ENCODE results near the gene SEC14L1.

SEC14L1 gene

DNA sequence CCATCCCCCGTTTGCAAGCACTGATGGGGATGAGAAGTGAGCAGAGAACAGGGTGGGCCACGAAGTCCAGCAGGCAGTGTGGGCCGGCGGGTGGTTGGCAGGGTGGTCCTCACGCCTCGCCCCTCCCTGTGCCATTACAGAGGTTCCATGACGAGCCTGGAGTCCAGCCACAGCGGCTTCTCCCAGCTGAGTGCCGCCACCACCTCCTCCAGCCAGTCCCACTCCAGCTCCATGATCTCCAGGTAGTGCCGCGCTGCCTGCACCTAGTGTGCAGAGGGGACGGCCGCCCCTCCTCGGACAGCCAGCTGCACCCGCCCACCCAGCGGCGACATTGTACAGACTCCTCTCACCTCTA lies 73.0 kb downstream of the SEC14L1 start:
- DNase-seq (ENCODE audit: low read depth, low spot score), result no peak

DNA sequence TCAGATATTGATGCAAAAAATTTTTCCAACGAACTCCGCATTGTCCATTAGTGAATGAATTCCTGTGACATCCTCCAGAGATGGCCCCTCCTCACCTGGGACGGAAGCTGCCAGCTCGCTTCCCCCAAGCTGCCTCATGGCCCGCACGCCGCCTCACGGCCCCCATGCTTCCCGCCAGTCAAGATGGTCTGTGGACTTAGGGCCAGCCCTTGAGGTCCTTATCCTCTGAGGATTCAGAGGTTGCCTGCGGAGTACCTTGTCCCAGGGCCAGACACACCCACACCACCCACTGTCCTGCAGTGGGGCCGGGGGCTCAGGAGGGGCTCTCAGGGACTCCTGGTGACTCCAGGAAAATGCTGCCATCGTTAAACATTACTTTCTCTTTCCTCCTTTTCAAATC lies 73.6 kb downstream of the SEC14L1 start:
- no peak for DNase-seq (ENCODE audit: low read depth, low spot score)

DNA sequence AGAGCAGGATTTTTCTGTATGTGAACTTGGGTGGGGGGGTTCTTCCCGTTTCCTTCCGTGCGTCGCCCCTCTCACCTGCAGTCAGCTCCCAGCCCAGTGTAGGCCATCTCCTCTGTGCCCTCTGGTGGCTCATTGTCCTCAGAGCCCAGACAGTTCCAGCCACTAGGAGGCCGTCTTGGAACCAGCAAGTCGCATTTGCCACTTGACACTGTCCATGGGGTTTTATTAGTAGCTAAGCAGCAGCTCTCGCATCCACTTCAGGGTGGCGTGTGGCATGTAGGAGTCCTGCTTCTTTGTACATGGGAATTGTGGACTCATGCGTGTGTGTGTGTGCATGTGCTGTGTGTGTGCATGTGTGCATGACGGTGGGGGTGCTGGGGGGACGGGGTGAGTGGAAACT lies 74.0 kb downstream of the SEC14L1 start:
- no peak for DNase-seq (ENCODE audit: low read depth, low spot score)

DNA sequence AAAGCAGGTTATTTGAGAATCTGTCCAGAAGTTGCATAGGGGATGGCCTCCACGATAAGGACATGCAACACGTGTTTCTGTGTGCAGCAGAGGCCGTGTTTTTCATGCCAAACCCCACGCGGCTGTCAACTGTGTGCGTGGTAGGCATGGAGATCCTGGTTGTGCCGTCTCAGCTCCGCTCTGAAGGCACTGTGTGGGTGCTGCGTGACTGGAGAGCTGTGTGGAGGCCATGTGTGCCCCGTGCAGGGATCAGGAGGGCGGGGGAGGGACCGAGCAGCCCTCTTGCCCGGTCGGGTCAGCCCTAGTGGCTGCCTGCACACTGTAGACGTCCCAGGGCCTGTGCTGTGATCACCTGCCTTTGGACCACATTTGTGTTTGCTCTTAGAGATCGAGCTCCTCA lies 74.5 kb downstream of the SEC14L1 start:
- DNase-seq (ENCODE audit: low read depth, low spot score), result no peak

DNA sequence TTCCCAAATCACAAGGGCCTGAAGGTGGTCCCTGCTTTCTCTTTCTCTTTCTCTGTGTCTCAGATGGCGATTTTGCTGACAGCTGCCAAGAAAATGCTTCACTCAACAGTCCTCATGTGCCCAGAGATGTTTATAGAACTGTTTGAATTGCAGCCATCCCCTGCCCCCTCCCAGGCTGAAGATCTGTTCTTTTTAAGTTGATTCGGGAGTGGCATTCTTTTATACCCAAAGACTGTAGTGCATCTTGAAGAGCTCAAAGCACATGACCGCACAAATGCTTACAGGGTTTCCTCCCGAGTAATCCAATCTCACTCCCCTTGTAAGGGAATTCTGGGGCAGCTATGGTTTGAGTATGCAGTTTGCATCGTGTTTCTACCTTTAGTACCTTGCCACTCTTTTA lies 75.7 kb downstream of the SEC14L1 start:
- no peak for DNase-seq (ENCODE audit: low read depth, low spot score)

DNA sequence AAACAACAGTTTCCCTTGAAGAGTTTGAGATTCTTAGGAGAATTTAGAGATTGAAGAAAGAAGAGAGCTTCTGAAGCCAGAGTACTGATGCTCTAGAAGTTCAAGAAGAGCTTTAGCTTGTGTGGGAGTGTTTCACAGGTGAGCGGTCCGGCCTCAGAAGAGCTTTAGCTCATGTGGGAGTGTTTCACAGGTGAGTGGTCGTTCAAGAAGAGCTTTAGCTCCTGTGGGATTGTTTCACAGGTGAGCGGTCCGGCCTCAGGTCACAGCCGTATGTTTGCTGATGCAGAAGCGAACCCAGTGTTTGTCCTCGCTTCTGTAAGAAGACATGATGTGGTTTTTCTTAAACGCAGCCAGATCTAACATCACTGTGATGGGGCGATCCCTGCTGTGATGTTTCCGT lies 76.4 kb downstream of the SEC14L1 start:
- DNase-seq (ENCODE audit: low read depth, low spot score), result no peak

DNA sequence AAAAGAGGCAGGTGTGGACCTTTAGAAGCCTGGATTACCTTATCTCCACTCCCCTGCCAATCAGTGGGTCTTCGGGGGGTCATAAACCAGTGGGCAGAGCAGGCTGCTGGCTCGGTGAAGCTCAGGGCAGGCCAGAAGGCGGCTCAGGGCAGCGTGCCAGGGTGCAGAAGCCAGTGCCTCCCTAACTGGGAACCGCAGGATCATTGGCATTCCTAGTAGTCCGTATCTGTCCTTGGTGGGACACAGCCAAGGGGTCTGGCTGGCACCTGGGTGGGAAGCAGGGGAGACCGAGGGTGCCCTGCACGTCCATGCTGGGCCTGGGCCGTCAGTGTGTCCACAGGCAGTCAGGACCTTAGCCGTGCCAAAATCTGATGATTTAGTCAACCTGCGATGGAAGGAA lies 76.8 kb downstream of the SEC14L1 start:
- no peak for DNase-seq (ENCODE audit: low read depth, low spot score)

DNA sequence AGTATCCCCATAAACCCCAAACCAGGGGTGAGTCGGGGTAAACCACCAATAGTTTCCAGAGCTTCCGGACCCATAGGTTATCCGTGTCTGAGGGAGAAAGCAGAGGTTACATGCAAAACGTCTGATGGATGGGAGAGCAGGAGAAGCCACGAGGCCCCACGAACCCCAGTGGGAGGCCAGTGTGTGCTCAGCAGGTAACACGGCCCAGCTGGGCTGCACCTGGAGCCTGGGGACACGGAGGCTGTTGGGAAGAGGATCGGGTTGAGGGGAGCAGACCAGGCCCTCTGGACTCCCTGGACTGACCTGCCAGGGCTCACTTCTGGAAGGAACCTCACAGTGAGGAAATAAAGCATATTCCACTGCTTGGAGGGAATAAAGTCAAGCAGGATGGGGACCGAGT lies 78.1 kb downstream of the SEC14L1 start:
- no peak for DNase-seq (ENCODE audit: low read depth, low spot score)

DNA sequence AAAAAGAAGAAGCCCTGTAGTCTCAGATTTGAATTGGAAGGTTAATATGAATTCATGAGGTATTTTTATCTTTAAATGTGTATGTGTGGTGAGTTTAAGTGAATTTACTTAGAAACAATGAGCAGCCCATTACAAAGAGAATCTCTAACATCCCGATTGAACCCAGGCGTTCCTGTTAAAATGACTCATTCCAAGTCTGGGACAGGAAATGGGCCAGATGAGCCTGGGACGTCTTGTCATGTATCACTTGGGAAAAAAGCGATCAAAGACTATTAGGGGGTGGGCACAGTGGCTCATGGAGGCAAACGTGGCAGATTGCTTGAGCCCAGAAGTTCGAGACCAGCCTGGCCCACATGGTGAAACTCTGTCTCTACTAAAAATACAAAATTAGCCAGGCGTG lies 81.6 kb downstream of the SEC14L1 start:
- DNase-seq (ENCODE audit: low read depth, low spot score), result no peak

DNA sequence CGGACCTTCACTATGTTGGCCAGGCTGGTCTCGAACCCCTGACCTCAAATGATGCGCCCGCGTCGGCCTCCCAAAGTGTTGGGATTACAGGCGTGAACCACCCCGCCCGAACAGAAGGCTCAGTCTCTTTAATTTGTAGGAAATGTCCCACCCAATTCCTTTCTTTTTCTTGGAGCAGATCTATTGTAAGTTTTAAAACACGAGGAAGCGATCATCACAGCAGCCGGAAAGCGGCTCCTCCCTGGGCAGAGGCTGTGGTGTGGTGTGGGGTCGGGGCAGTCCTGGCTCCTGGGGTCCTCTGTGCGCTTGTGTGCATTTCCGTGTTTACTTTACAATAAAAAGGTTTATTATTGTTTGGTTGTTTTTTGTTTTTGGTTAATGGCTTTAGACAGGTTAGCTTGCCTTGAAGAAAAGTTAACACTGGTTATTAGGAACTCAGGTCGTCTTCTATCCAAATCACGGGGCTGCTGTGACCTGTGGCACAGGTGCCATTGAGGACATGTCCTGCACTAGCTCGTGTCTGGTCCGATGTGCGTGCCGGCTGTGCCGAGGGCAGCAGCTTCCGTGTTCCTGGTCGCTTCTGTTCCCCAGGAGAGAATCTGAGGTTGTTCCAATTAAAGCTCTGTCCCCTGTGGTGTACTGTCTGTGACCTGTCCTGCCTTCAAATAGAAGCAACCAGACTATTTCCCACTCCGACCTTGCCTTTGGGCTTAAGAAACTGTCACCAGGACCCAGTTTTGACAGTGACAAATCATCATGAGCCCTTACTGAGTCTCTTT lies 83.1 kb downstream of the SEC14L1 start:
- DNase-seq (ENCODE audit: low read depth, low spot score), result no peak

DNA sequence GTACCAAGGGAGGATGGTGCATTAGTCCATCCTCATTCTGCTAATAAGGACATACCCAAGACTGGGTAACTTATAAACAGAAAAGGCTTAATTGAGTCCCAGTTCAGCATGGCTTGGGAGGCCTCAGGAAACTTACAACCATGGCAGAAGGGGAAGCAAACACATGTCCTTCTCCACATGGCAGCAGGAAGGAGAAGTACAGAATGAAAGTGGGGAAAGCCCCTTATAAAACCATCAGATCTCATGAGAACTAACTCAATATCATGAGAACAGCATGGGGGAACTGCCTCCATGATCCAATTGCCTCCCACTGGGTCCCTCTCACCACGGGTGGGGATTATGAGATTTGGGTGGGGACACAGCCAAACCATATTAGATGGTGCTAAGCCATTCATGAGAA lies 84.5 kb downstream of the SEC14L1 start:
- DNase-seq (ENCODE audit: low read depth, low spot score), result no peak

DNA sequence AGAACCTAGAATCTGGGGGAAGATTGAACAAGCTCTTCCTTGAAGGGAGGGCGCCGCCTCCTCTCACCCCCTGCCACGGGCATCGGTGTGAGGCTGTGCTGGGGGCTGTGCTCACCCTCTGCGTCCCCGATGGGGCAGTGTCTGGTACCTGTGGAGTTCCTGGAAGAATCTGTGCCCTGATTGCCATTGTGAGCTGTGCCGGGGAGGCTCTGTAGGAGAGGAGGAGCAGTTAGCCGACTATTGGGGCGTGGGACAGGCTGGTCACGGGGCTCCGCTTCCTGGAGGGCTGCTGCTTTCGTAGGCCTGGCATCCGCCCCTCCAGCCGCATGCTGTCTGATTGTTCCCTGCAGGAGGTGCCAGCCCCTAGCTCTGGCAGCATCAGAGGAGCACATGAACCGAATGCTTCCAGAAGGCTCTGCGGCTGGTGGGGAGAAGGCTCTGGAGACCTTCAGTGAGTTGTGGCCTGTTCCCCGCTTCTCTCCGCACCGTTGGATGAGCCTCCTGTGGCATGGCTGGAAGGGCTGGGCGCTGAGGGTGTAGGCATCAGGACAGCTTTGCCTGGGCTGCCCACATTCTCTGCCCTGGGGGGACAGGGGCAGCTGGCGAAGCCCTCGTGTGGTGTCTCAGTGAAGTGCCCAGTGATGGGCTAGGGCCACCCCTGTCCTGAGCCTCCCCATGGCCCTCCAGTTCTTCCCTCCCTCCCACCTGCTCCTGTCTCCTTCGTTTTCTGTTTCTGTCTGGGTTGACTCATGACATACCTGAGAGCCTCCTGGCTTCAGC lies 86.9 kb downstream of the SEC14L1 start:
- no peak for DNase-seq (ENCODE audit: low read depth, low spot score)

DNA sequence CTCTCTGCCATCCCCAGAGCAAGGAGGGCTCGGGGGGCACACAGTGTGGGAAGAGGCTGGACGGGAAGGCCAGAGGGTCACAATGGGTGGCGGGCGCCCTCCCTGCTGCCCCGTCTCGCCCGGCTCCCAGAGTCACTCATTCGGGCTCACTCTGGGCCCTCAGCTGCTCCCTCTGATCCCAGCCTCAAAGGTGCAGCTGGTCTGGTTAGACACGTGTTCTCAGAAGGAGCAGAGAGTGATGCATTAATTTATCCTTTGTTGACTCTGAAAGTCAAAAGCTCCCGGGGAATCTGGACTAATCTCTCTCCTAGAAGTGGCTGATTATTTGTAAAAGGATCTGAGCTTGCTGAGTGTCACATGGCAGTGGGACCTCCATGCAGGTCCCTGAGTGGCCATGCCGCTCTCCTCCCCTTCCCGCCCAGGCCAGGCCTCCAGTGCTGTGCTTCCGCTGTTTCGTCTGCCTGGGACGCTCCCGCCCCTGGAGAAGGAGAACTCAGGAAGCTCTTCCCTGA lies 87.5 kb downstream of the SEC14L1 start:
- DNase-seq (ENCODE audit: low read depth, low spot score), result no peak

DNA sequence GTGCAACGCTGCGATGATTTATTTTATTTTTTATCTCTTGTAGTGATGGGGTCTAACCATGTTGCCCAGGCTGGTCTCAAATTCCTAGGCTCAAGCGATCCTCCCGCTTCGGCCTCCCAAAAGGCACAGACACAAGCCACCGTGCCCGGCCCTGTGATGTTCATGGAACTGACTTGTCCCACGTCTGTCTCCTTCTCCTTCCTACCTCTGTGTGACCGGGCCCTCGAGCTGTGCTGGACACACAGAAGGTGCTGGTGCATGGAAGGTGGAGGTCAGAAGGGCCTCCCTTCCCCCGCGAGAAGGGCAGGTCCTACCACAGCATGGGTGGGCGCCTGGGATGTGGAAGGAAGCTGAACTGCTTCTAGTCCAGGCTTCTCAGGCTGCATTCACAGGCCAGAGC lies 88.0 kb downstream of the SEC14L1 start:
- no peak for DNase-seq (ENCODE audit: low read depth, low spot score)

DNA sequence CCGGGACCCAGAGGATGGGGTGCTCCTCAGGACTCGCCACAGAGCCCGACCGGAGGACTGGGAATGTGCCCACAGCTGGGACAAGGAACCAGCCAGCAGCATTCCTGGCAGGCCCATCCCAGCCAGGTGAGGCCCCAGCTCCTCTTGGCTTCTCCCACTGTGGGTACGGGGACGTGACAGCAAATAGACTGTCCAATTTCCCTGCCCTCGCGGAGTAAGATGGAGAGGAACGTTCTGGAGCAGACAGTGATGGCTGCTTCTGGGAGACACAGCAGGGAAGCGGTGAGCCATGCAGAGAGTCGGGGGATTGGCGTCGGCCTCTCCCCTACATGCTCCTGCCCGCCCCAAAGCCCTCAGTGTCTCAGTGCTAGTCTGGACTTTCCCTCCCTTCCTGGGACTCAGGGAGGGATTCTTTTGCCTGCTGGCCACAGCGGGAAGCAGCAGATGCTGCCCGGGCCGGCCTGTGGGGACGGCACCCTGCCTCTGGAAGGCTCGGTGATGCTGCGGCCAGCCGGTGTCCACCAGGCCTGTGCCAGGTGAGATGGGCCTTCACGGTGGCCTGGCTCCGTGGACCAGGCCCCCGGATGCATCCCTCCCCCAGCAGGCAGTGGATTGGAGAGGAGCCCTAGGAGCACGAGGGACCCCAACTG lies 89.1 kb downstream of the SEC14L1 start:
- no peak for DNase-seq (ENCODE audit: low read depth, low spot score)

DNA sequence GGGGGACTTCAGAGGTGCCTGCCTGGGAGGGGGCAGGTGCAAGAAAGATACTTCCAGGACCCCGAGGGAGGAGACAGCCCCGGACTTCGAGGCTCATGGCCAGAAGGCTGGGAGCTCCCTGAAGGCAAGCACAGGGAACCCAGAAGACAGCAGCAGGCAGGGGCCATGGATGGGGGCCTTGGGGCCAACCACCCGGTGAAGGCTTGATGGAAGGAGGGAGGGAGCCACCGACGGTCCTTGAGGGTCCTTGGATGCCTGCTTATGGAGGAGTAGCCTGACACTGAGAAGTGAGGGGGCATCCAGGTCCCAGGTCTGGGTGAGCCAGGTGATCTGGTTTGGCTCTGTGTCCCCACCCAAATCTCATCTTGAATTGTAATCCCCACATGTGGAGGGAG lies 89.7 kb downstream of the SEC14L1 start:
- DNase-seq (ENCODE audit: low read depth, low spot score), result no peak

DNA sequence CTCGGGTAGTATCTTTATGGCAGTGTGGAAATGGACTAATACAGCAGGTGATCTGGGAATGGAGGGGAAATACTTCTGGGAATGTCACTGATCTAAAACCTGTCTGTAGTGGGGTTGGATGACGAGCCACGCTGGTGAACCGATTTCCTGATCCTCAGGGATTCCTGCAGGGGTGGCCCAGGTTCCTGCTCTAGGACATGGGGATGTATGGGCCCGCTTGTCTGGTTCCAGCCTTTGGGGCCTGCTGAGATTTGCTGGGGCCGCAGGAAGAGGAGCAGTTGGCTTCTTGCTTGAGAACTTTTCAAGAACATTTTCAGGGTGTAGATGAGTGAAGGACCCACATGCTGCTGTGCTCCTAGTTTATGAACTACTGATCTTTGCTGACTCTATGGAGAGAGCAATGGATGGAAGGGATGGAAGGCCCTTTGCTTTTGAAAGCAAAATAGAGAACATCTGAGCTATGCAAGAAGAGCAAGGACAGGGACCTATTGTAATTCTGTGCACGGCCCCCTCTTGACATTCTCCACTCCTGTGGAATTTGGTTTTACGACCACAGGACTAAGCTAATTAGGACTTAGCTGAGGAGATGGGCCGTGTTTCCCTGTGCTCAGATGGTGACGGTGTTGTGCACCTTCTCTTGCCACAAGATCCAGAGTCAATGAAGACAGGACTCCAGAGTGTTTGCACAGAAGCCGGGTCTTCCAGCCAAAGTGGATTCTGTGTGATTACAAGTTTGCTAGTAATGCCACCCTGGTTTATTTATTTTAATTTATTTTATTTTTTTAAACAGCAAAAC lies 90.5 kb downstream of the SEC14L1 start:
- no peak for DNase-seq (ENCODE audit: low read depth, low spot score)

DNA sequence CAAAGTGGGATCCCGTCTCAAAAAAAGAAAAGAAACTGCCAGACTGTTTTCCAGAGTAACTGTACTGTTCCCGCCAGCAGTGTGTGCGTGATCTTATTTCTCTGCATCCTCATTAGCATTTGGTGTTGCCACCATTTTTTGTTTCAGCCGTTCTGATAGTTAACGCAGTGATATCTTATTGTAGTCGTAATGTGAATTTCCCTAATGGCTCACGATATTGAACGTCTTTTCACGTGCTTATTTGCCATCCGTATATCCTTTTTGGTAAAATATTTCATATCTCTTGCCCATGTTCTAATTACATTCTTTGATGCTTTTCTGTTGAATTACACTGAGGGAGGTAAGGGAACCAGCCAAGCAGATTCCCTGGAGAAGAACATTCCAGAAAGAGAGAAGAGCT lies 92.4 kb downstream of the SEC14L1 start:
- DNase-seq (ENCODE audit: low read depth, low spot score), result no peak

DNA sequence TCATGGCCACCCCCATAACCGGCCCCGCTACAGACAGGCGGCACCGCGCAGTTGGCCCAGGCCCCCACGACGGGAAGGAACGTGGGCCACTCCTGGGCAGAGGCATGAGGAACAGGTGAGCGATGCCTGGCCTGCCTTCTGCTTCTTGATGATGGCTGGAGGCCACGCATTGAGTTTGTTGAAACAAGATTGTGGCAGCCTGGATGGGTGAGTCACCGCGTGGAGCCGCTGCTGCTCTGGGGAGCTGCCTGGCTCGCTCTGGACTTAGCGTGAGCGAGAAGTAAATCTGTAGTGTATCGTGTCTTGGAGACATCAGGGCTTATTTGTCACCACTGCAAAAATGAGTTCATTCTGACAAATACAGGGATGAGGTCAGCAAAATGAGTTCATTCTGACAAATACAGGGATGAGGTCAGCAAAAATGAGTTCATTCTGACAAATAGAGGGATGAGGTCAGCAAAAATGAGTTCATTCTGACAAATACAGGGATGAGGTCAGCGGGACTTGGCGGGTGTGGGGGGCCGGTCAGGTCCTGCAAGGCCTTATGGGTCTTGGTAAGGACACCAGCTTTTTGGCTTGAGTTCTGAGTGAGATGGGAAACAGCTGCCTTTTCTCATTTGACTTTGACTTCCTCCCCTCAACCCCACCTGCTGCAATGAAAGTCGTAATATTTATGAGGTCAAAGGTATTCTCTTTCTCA lies 93.0 kb downstream of the SEC14L1 start:
- no peak for DNase-seq (ENCODE audit: low read depth, low spot score)

DNA sequence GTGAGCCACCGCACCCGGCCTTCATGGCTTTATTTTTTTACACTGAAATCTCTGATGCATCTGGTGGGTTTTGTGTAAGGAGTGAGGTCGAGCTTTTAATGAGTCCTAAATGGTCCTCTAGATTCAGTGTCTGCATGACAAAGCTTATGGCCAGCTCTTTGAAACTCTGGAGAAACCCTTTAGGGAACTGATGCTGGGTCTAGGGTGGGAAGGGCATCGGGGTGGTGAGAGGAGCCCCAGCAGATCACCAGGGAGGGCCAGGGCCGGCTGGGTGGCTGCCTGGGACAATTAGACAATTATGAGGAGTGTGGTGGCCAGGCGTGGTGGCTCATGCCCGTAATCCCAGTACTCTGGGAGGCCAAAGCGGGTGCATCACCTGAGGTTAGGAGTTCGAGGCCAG lies 93.9 kb downstream of the SEC14L1 start:
- no peak for DNase-seq (ENCODE audit: low read depth, low spot score)

DNA sequence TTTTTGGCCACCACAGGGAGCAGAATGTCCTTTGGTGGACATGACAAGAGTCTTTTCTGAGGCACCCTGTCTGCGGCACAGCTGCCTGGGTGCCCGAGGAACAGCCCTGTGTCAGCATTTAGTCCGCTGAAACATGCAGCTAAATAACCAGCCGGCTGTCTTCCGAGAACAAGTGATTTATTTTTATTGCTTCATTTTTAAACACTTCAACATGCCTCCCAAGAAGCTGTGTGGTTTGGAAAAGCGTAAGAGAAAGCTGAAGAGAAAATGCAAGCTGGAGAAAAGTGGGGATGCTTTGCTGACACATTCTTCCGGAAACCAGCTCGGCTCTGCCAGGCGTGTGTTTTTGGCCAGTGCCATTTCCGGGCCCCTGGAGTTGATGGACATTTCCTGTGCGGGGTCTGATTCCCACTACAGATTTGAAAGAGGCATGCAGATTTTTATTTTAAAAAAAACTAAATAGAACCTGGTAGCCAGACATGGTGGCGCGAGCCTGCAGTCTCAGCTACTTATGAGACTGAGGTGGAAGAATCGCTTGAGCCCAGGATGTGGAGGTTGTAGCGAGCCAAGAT lies 94.7 kb downstream of the SEC14L1 start:
- peak; percentile 51 for DNase-seq (ENCODE audit: low read depth, low spot score)
